Head of caudate nucleus (tissue), 42 donors: Measurements from ENCODE around the gene HIC2.
"Not testable (repeated sequence)": the region's sequence is repeated elsewhere in the genome, so short reads cannot be mapped to it uniquely, and the experiment has no call there.

Source experiments
- DNase-seq, 42 donors: peaks; one replicate each; pipeline versions ENCODE4 v3.0.0 to v3.0.0-alpha.2; 2020 to 2021; ENCODE audit warnings: mixed read lengths in 7 of 42
- intact Hi-C: fragments of 100-400 bp; cut with DNase I; formaldehyde crosslinking; loops from one replicate; pipeline ENCODE4 v1.15.0; 2022

Gene HIC2

DNA sequence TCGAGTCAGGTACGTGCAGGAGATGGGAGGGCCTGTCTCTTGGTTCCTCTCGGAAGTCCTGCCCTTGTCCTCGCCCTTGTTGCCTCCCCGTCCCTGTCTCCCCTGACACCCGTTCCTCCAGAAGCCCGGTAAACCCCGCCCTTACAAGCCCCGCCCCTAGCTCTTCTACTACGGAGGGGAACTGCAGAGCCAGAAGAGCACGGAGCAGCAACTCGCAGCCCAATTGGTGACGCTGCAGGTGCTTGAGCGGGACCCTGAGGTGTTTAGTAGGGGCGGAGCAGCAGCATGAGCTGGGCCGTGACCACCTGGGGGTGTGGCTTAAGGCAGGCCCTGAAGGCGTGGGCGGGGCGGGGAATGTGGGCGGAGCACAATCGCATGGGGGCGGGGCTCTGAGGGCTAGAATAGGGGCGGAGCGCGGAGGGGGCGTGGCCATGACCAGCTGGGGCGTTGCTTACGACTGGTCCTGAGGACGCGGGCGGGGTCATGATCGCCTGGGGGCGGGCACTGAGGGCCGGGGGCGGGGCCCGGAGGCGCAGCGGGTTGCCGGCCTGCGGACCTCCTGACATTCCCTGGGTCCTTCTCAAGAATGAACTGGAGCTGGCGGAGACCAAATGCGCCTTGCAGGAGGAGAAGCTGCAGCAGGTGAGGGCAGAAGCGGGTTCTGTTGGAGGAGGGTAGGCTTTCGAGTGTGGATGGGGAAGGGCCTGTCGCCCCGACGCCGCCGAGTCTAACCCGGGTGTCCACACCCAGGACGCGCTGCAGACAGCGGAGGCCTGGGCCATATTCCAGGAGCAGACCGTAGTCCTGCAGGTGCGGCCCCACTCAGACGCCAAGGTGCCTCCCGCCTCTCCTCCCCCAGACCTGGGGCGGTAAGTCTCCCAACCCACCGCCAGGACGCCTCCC lies 51.3 kb downstream of the HIC2 start:
- intact Hi-C loops = not testable (repeated sequence)
- peak; percentile 75 to 93 (median 87) for DNase-seq

DNA sequence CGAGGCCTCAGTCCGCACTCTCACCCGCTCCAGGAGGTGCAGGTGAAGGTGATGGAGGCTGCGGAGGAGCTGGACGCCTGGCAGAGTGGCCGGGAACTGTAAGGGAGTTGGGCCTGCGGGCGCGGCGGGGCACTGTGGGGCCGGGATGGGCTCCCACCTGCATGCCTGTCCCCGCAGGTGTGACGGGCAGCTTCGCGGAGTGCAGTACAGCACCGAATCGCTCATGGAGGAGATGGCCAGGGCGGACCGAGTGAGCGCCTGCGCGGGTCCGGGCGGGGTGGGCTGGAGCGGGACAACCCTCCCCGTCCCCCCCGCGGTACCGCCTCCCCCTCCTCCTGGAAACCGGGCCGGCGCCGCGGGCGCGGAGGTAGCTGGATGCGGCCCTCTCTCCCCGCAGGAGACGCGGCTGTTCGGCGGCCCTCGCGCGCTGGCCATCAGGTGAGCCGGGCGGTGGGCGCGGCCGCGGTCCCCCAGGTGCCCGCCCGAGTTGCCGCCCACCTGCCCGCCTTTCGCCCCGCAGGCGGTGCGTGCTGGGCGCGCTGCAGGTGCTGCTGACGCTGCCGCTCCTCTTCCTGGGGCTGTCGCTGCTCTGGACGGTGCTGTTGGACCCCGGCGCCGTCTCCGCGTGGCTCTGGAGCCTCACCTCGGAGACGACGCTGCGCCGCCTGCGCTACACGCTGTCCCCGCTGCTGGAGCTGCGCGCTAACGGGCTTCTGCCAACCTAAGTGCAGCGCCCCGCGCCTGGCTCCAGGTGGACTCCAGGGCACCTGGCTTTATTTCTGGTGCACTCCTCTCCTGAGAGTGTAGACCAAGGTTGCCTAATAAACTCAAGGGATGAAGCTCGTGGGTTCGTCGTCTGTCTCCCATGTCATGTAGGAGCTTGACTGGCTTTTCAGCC lies 52.2 kb downstream of the HIC2 start:
- intact Hi-C loops, DNase-seq: not testable (repeated sequence)

DNA sequence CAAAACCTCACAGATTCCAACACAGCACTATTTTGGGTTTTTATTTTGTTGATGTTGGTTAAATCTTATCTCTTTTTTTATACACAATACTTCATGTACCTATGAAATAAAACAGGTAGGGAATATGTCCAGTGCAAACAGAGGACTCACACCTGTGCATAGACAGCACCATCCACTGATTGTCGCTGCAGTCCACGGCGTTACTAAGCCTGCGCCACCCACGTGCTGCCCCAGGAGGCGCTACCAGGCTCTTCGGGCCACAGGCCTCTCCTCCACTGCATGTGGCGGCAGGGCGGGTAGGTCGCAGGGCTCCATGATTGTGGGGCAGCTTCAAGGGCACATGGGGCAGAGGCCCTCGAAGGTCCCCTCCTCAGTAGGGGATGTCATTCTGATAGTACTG lies 55.8 kb downstream of the HIC2 start:
- DNase-seq, intact Hi-C loops: not testable (repeated sequence)

DNA sequence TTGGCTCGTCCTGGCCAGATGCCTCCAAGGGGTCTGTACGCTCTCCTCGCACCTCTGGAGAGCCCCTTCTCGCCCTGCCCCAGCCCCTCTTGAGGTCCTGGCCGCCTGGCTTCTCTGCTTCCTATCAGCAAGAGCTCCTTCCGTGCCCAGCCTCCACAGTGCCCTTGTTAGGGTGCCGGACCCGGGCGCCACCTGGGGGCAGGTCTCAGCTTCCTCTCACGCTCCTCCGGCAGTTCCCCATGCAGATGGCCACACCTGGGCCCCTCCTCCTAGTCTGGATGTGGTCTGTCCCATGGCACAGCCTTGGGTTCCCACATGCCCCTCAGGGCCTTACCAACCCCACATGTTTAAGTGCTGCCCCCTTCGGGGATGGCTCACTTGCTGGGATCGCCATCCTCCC lies 56.5 kb downstream of the HIC2 start:
- not testable (repeated sequence) for DNase-seq

DNA sequence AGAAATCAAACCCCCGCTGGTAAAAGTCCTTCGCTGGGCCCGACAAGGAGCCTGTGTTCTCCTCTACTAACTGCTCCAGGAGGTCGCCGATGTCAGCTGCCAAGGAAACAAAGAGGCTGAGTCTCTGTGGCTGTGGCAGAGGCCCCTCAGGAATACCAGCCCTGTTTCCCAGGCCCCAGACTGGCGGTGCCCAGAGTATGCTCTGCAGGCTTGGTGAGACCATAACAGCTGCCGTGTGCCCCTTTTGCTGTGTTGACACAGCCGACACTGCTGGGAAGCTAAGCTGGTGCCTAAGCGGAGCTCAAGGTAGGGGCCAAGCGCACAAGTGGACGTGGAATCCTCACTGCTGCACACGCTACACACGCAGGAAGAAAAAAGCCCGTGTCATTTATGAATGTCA lies 66.9 kb downstream of the HIC2 start:
- intact Hi-C loops = not testable (repeated sequence)
- DNase-seq = peak in 4 of 42 donors; percentile 14 to 42 (median 19)

More for the DNA sequence above, 56.5 kb downstream of the HIC2 start:
- intact Hi-C loops = not testable (repeated sequence)

DNA sequence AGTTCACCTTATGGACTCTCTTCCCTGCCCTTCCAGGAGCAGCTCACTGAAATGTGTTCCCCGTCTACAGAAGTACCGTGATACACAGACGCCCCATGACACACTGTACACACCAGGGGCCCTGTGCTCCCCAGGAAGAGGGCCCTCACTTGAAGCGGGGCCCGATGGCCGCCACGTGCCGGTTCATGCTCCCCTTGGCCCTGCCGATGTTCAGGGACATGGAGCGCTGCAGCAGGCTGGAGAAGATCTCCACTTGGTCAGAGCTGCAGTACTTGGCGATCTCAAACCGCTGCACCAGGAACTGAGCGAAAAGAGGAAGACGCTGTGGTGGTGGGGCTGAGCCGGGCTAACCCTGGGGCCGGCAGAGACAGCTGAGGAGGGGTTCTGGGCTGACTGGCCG lies 70.6 kb downstream of the HIC2 start:
- intact Hi-C loops, DNase-seq: not testable (repeated sequence)

DNA sequence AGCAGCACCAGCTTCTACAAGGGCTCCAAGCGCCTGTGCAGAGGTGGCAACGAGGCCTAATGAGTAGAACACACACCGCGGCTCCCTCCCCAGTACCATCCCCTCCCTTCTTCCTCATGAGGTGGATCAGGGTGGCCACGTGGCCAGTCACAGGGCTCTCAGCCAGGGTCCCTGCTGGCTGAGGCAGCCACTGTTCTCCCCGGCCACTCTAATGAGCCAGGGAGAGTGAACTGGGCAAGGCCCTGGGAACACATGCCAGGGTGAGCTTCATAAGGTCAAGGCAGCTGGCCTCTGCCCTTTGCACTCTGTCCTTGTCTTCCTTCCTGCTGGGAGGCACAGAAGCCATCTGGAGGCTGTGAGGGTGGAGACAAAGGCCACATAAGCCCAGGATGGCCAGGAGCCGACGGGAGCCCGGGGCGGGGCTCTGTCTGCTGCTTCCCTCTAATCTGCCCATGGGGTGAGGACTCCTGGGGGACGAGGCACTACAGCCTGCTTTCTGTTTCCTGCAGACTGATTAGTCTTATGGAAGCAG lies 72.0 kb downstream of the HIC2 start:
- intact Hi-C loops = not testable (repeated sequence)
- peak in 26 of 42 donors; percentile 2 to 62 (median 24) for DNase-seq

DNA sequence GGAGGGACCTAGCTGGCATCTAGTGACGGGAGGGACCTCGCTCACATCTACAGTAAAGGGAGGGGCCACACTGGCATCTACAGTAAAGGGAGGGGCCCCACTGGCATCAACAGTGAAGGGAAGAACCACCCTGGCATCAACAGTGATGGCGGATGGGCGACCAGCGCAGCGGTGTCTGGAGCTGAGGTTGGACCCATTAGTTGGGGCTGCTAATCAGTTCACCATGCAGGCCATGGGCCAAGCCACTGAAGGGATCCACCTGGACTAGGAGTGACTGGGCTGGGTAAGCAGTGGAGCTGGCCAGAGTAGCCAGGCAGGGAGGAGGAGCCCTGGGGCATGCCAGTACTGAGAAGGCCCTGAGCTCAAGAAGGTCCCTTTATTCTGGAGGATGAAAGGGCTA lies 73.4 kb downstream of the HIC2 start:
- DNase-seq, intact Hi-C loops: not testable (repeated sequence)

DNA sequence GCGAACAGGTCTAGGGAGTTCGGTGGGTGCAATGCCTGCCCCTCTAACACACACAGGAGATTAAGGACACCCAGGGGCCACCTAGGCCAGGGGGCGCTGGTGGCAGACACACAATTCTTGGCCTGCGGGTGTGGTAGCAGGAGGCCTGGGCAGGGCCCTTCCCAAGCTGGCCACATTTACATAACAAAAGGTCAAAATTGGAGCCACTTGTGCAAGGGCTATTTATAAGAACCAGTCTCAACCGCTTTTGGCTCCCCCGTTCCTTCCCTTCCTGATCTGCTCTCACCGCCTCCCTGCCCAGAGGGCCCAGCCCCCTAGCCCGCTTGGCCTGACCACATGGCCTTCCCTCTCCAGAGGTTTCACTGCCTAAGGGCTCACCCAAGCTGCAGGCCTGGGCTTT lies 75.1 kb downstream of the HIC2 start:
- DNase-seq, intact Hi-C loops: not testable (repeated sequence)

DNA sequence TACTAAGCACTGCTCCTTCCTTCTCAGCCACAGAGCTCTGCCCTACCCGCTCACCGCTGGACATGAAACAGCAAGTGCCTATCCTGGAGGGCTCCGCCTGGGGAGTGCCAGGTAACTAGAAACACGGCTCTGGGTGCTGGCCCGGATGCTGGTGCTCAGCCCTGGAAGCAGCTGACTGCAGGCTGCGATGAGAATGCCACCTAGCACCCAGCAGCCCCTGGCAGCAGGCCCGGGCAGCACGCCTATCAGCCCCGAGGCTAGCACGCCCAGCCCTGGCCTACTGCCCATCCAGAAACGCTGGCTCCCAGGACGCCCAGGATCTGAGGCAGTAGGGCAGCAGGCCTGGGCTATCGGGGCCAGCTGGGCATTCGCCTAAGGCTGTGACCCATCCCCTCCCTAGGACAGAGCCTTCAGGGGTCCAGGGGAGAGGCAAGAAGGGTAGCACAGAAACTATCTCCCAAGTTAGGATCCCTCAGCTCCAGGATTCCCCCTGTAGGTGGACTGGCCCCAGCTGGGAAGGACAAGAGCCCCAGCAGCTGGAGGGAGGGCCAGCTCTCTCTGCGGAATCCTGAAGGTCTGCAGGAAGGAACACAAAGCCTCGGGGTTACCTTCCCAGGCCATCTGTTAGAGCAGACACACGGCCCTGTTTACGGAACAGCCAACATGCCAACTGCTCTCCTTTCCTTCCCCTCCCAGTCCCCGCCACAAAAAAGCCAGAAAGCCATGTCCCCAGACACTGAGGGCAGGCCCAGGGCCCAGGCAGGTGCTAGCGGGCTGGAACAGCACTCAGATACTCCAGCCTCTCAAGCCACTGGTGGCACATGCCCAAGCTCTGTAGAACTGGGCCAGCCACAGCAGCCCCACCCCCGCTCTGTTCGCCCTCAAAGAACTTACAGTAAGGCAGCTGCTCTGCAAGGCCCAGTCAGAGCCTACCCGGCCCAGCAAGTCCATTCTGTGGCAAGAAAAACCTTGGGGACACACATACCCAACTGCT lies 76.9 kb downstream of the HIC2 start:
- intact Hi-C loops = not testable (repeated sequence)

DNA sequence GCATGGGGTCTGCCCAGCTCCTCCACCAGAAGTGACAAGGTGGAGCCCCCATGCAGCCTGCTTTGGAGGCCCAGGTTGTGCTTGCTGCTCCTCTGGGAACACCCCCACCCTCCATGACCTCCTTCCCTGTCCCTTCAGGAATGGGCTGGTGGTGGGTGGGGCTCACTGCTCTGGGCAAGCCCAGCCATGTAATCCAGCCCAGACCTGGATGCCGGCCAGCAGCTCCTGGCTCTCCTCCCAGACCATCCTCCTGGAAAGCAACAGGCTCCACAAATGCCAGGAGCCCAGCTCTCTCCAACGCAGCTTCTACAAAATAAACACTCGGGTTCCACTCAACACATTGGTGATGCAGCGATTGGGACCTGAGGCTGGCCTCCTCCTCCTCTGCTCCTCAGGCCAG lies 80.8 kb downstream of the HIC2 start:
- intact Hi-C loops, DNase-seq: not testable (repeated sequence)

More for the DNA sequence above, 76.9 kb downstream of the HIC2 start:
- DNase-seq = not testable (repeated sequence)

DNA sequence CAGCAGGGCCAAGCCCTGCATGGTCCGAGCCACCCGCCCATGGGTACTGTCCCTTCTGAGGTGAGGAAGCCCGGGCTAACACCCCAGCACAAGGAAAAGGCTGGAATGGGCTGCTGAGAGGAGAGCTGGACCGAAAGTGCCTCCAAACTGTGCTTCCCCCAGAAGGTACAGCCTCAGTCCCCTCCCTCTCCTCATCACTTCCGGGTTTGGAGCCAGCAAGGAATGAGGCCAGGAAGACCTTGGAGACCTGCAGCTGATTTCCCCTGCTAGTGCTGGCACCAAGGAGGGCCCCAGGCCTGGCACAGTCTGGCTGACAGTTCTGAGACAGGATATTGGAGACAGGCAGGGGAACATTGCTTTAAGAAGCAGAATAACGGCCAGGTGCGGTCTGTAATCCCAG lies 81.3 kb downstream of the HIC2 start:
- DNase-seq, intact Hi-C loops: not testable (repeated sequence)

DNA sequence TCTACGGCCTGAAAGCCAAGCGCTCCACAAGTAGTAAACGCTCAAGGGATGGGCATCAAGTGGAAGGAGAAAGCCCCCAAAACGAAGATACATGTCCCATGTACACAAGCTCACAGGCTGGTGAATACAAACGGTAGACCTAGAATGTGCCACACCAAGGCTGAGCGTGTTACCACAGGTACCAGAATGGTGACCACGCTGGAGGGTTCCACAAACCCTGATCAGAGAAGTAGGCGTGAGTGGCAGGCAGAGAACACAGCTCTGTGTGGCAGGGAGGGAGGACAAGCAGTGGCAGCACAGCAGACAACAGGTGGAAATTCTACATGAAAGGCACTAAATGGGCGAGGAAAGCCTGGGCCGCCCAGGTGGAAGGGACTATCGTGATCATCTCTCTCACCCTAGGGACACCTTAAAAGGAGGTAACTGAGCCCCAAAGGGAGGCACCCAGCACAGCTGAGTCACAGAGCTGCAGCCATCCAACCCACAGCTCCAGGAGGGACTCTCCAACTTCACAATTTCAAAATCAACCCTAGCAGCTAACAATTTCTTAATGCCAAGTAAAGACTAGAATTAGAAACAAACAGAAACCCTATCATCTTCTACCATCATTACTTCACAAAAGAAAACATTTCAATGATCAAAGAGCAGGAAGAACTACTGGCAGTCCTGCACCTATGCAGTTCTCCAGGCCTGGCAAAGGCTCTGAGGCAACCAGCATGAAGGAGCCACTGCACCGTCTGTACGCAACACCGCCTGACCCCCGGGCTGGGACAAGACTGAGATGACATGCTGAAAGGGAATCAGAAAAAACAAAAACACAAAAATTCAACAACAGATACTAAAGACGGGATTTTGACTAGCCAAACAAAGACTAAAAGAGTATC lies 82.7 kb downstream of the HIC2 start:
- intact Hi-C loops, DNase-seq: not testable (repeated sequence)
